Activated CD8-positive, alpha-beta T cell treated with anti-CD3 and anti-CD28 coated beads for 36 hours (primary cell): ENCODE data around the gene CARD16. TPM values are rescaled to one million over a fixed set of nuclear protein-coding genes. Genes with fewer than 3 reads are reported as not detected.

Experiments
- ATAC-seq: fragments of 200-7000 bp; cut with Tn5 transposase; one replicate; pipeline ENCODE4 v1.10.0; 2021; ENCODE audit warnings: mild to moderate bottlenecking, moderate library complexity
- CTCF ChIA-PET: fragments of 350-600 bp; sonication (Branson Sonifier 250); formaldehyde crosslinking; loops from one replicate; lab custom pipeline; 2021; ENCODE audit warnings: antibody characterized with exemption; lab: Charles Lee
- POLR2A ChIA-PET: fragments of 350-600 bp; sonication (Branson Sonifier 250); formaldehyde crosslinking; loops from one replicate; lab custom pipeline; 2021; ENCODE audit warnings: antibody characterized with exemption; lab: Charles Lee
- DNase-seq: peaks from one replicate; pipeline ENCODE4 v3.0.0-alpha.2; 2020
- H3K27ac Mint-ChIP-seq: one replicate; pipeline ENCODE4 v1.8.0; 2021; ENCODE audit warnings: mild to moderate bottlenecking, mixed read lengths
- H3K27me3 Mint-ChIP-seq: one replicate; pipeline ENCODE4 v1.8.0; 2021; ENCODE audit warnings: mixed read lengths
- H3K36me3 Mint-ChIP-seq: one replicate; pipeline ENCODE4 v1.8.0; 2021; ENCODE audit warnings: low read depth, mixed read lengths
- H3K4me1 Mint-ChIP-seq: one replicate; pipeline ENCODE4 v1.8.0; 2021; ENCODE audit warnings: low read depth, mixed read lengths
- H3K4me3 Mint-ChIP-seq: one replicate; pipeline ENCODE4 v1.8.0; 2021; ENCODE audit warnings: mild to moderate bottlenecking, moderate library complexity, mixed read lengths
- H3K9me3 Mint-ChIP-seq: one replicate; pipeline ENCODE4 v1.8.0; 2021; ENCODE audit warnings: mixed read lengths
- CTCF ChIP-seq: fragments of 200-600 bp; IDR thresholded peaks from one replicate; pipeline ENCODE4 v1.8.0; 2022; ENCODE audit warnings: antibody characterized with exemption, mild to moderate bottlenecking
- intact Hi-C: fragments of 100-400 bp; cut with micrococcal nuclease; formaldehyde crosslinking; loops from one replicate; pipeline ENCODE4 v1.10.0; 2022
- total RNA-seq, 2 experiments: library from RNA; stranded (reverse); gene quantifications; one replicate each; pipeline ENCODE4 v1.2.3, GENCODE V29; 2021

Gene CARD16
- total RNA-seq, 2 experiments from 2014 or later: 13.1 to 15.2 TPM

GRCh38 chr11:105005451-105005845 is 39.7 kb downstream of the CARD16 start:
- Mint-ChIP-seq H3K9me3 (no peaks in the 10 kb centered on the region), H3K4me1 (peaks cover 5% of the 10 kb centered on the region), H3K27ac (no peak overlapping the region), H3K36me3 (no peaks in the 10 kb centered on the region), H3K4me3 (no peak overlapping the region), H3K27me3 (no peaks in the 10 kb centered on the region)
- ATAC-seq (no peak), DNase-seq (no peak)
- intact Hi-C loops: loop anchor here (10.0 kb wide), 1 partner anchor 411 kb away; no protein-coding TSS in a partner anchor
- ChIA-PET CTCF (no interaction called here), POLR2A (no interaction called here)
- no peak for TF ChIP-seq CTCF

GRCh38 chr11:105004021-105004420 is 41.1 kb downstream of the CARD16 start:
- POLR2A ChIA-PET: no interaction called here
- CTCF ChIA-PET: interaction anchor here (1.1 kb wide), 1 partner anchor 57 kb away, joined by 3 read pairs; no protein-coding TSS in a partner anchor
- H3K27ac Mint-ChIP-seq: no peak overlapping the region
- H3K4me1 Mint-ChIP-seq: peaks cover 7% of the 10 kb centered on the region
- H3K27me3 Mint-ChIP-seq: no peaks in the 10 kb centered on the region
- H3K9me3 Mint-ChIP-seq: no peaks in the 10 kb centered on the region
- no peaks in the 10 kb centered on the region for H3K36me3 Mint-ChIP-seq
- H3K4me3 Mint-ChIP-seq: no peak overlapping the region
- ATAC-seq: no peak
- DNase-seq: no peak
- intact Hi-C loops: loop anchor here (10.0 kb wide), 1 partner anchor 409 kb away; no protein-coding TSS in a partner anchor
- no peak for TF ChIP-seq CTCF

- Mint-ChIP-seq H3K9me3 (no peaks in the 10 kb centered on the region), H3K27ac (no peak overlapping the region), H3K27me3 (no peaks in the 10 kb centered on the region), H3K4me3 (no peak overlapping the region), H3K4me1 (peaks cover 7% of the 10 kb centered on the region), H3K36me3 (no peaks in the 10 kb centered on the region)
- no peak for ATAC-seq
- no peak for DNase-seq
- TF ChIP-seq CTCF: no peak
- intact Hi-C loops: loop anchor here (10.0 kb wide), 1 partner anchor 408 kb away; no protein-coding TSS in a partner anchor
- CTCF ChIA-PET: interaction anchor here (1.1 kb wide), 1 partner anchor 56 kb away, joined by 3 read pairs; no protein-coding TSS in a partner anchor
- POLR2A ChIA-PET: no interaction called here
Observed at GRCh38 chr11:105003151-105003550, 42.0 kb downstream of the CARD16 start.

- ChIA-PET POLR2A (no interaction called here), CTCF (interaction anchor here (0.8 to 1.4 kb wide), 5 partner anchors 8 to 392 kb away, joined by 3 to 7 read pairs (median 3); no protein-coding TSS in a partner anchor)
- H3K4me1 Mint-ChIP-seq: peaks cover 7% of the 10 kb centered on the region
- no peaks in the 10 kb centered on the region for H3K9me3 Mint-ChIP-seq
- no peaks in the 10 kb centered on the region for H3K27me3 Mint-ChIP-seq
- peak; percentile 84 for TF ChIP-seq CTCF
- intact Hi-C loops: loop anchor here (10.0 kb wide), 1 partner anchor 406 kb away; no protein-coding TSS in a partner anchor
- peak; percentile 60 for DNase-seq
- H3K36me3 Mint-ChIP-seq: no peaks in the 10 kb centered on the region
- no peak overlapping the region for H3K4me3 Mint-ChIP-seq
- H3K27ac Mint-ChIP-seq: no peak overlapping the region
- peak; percentile 90 for ATAC-seq
Observed at GRCh38 chr11:105000797-105001196, 44.3 kb downstream of the CARD16 start.

- DNase-seq (peak; percentile 37), ATAC-seq (peak; percentile 61)
- no peak for TF ChIP-seq CTCF
- no peaks in the 10 kb centered on the region for H3K27me3 Mint-ChIP-seq
- H3K4me1 Mint-ChIP-seq: peaks cover 7% of the 10 kb centered on the region
- H3K4me3 Mint-ChIP-seq: no peak overlapping the region
- no peaks in the 10 kb centered on the region for H3K36me3 Mint-ChIP-seq
- ChIA-PET POLR2A (no interaction called here), CTCF (interaction anchor here (0.8 to 1.4 kb wide), 5 partner anchors 9 to 391 kb away, joined by 3 to 7 read pairs (median 3); no protein-coding TSS in a partner anchor)
- H3K9me3 Mint-ChIP-seq: no peaks in the 10 kb centered on the region
- no peak overlapping the region for H3K27ac Mint-ChIP-seq
- intact Hi-C loops: loop anchor here (10.0 kb wide), 1 partner anchor 405 kb away; no protein-coding TSS in a partner anchor
Observed at GRCh38 chr11:105000167-105000566, 45.0 kb downstream of the CARD16 start.
